Cardiac fibroblast (primary cell): ENCODE data around the gene NCKAP5.
A peak's percentile ranks its signal among the peaks of the same experiment; 100 is the strongest.
"Not testable (repeated sequence)": the region's sequence is repeated elsewhere in the genome, so short reads cannot be mapped to it uniquely, and the experiment has no call there.

Source experiments
- DNase-seq, 2 donors: peaks; one replicate each; pipeline versions ENCODE4 v3.0.0 to v3.0.0-alpha.2; 2010; ENCODE audit warnings: low read depth in 2 of 2
- H3K4me3 ChIP-seq, 2 donors: replicated peaks in 1 of 2; 1 replicate in 1 of 2; 2 replicates in 1 of 2; pipeline ENCODE4 v1.5.1; 2011; ENCODE audit warnings: low read depth in 2 of 2, low read length in 2 of 2, mild to moderate bottlenecking in 2 of 2, moderate library complexity in 1 of 2
- TF ChIP-seq, protein P1 (sequence below): IDR thresholded peaks from one replicate; pipeline ENCODE4 v1.5.1; 2011; ENCODE audit warnings: low read depth, mild to moderate bottlenecking, low read length, inconsistent platforms

NCKAP5 gene

DNA sequence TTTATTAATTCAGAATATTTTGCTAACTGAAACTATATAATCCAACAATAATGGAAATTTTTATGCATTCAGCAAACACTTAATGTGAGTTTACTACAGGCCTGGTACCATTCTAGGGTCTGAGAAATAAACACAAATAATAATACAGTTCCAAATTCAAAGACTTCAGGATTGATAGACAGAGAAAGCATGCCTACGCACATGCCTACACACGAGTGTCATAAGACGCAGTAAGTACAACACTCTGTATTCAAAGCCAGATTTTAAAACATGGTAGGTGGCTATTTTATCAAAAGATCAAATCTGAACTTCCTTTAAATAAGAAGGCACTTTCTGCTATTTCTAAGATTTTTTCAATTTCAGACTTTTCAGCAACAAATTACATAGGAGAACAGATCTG is 346.9 kb downstream of the NCKAP5 start:
- no peak for DNase-seq
- TF ChIP-seq, protein P1, sequence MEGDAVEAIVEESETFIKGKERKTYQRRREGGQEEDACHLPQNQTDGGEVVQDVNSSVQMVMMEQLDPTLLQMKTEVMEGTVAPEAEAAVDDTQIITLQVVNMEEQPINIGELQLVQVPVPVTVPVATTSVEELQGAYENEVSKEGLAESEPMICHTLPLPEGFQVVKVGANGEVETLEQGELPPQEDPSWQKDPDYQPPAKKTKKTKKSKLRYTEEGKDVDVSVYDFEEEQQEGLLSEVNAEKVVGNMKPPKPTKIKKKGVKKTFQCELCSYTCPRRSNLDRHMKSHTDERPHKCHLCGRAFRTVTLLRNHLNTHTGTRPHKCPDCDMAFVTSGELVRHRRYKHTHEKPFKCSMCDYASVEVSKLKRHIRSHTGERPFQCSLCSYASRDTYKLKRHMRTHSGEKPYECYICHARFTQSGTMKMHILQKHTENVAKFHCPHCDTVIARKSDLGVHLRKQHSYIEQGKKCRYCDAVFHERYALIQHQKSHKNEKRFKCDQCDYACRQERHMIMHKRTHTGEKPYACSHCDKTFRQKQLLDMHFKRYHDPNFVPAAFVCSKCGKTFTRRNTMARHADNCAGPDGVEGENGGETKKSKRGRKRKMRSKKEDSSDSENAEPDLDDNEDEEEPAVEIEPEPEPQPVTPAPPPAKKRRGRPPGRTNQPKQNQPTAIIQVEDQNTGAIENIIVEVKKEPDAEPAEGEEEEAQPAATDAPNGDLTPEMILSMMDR, result no peak
- H3K4me3 ChIP-seq, result no peak overlapping the region

DNA sequence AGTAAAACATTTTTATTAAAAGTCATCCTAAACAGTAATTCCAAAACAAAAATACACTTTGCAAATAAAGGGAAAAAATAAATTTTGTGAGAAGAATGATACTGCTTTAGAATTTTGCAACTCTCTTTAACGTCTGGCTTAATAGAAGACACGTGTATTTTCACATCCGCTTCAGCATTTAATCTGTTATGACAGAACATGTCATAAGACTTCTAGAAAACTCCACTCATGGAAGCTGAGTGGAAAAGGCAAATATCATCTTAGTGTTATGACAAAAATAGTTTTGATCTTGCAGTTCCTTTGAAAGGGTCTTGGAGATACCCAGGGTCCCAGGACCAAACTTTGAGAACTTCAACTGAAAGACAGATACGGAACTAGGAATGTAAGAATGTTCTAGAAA is 350.1 kb downstream of the NCKAP5 start:
- TF ChIP-seq, protein P1, result no peak
- DNase-seq, result no peak
- H3K4me3 ChIP-seq, result no peak overlapping the region

DNA sequence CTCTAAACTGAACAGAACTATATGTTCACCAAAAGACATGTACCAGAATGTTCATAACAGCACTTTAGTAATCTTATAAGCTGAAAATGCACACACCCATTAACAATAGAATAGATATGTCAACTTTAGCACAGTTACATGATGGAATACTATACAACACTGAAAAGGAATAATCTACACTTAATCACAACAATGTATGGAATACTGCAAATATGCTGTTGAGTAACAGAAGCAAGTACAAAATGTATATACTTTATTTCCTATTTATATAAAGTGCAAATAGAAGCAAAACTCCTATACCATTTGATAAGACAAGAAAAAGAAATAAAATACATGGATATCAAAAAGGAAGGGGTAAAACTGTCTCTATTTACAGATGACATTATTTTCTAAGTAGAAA is 352.8 kb downstream of the NCKAP5 start:
- H3K4me3 ChIP-seq, result no peak overlapping the region
- DNase-seq, result no peak
- TF ChIP-seq, protein P1, result no peak

DNA sequence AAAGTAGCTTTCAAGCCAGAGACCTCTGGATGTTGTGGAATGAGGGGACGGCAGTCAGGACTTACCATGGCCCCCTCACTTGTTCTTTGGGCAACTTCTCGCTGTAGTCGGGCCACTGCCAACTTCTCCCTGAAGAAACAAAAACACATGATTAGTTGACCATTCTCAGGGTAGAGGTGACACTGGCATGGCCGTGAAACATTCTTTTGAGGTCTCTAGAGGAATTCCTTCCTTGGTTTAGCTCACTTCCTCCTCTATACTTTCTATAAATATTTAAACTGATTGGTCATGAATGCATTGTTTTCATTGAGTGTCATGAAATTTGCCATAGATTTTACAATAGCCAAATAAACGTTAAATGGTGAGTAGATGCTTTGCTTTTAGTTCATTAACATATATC is 354.6 kb downstream of the NCKAP5 start:
- peak in 1 of 2 donors; percentile 48 for DNase-seq
- TF ChIP-seq, protein P1, result no peak
- no peak overlapping the region for H3K4me3 ChIP-seq

DNA sequence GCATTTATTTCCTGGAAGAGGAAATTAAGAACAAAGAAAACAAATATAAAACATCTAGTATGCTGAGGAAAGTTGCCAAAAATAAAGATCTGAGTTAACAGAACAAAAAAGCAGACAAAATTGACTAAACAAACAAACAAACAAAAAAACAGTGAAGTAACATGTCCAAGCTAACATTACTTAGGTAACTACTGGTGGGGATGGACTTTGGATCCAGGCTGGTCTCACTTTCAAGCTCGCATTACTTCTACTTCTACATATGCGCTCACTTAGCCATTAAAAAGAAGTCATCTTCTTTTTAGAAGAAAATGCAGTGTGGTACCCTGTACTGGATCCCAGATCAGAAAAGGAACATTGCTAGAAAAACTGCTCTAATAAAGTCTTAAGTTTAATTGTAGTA is 358.9 kb downstream of the NCKAP5 start:
- TF ChIP-seq, protein P1, result no peak
- no peak overlapping the region for H3K4me3 ChIP-seq
- DNase-seq, result no peak

DNA sequence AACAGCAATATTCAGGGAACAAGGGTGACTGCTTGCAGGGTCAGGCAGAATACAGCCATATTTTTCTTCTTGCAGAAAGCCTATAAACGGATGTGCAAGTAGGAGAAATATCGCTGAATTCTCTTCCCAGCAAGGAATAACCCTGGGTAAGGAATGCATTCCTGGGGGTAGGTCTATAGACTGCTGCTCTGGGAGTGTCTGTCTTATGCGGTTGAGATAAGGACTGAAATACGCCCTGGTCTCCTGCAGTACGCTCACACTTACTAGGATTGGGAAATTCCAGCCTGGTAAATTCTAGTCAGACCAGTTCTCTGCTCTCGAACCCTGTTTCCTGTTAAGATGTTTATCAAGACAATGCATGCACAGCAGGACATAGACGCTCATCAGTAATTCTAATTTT is 361.6 kb downstream of the NCKAP5 start:
- not testable (repeated sequence) for H3K4me3 ChIP-seq

DNA sequence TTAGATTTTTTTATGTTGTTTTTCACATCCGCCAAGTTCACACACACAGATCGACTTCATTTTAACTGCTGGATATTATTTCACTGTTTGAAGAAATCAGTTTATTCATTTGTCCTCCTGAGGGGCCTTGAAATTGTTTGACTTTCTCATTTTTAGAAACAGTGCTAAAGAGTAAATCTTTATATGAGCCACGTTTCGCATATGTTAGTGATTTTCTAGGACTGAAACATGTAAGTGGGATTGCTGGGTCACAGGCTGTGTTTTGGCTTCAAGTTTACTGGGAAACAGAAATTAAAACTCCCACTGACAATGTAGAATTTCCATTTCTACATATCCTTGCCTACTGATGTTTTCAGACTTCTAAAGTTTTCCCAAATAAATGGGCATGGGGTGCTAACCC is 363.8 kb downstream of the NCKAP5 start:
- TF ChIP-seq, protein P1, result no peak
- DNase-seq, result no peak
- H3K4me3 ChIP-seq, result no peak overlapping the region

More for the DNA sequence above, 361.6 kb downstream of the NCKAP5 start:
- DNase-seq, result not testable (repeated sequence)
